Cortex of kidney (tissue), 1 donor: ENCODE data around the gene PTPRG.

Source experiments
- DNase-seq: peaks from one replicate; lab custom pipeline; 2025; lab: John Stamatoyannopoulos, UW

PTPRG gene

DNA sequence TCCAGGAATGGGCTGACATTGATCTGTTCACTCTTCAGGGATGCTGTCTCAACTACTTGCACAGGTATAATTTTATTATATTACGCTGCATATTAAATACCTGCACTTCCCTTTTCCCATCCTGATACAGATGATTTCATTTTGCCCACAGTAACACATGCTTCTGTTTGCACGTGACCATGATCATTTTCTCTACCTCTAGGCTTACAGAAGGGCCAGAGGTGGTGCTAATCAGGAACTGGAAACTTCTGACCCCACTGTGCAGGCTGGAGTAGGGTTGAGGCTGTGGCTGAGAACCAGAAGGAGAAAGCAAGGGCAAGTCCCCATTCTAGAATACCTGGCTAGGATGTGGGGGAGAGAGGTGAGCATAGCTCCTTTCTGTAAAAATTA lies 304.8 kb downstream of the PTPRG start:
- no peak for DNase-seq

DNA sequence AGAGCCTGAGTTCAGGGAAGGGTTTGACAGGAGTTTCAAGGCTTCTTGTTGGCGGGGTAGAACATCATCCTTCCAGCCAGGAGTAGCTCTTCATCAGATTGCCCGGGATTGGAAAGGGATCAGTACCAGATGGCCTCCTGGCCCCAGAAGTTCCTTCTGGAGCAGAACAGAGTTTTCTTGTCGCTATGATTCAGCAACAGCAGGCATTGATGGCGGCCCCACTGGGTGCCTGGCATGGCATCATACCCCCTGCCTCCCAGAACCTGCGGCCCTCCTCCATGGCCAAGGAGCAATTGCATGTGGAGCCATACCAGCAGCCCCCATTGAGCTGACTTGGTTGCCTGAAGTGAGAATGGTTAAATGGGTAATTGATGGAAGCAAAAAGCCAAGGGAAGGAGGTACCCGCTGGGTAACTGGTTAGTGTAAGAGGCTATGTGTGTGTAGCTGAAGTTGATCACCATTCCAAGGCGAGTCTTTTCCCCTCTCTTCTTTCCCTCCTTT lies 305.6 kb downstream of the PTPRG start:
- no peak for DNase-seq

DNA sequence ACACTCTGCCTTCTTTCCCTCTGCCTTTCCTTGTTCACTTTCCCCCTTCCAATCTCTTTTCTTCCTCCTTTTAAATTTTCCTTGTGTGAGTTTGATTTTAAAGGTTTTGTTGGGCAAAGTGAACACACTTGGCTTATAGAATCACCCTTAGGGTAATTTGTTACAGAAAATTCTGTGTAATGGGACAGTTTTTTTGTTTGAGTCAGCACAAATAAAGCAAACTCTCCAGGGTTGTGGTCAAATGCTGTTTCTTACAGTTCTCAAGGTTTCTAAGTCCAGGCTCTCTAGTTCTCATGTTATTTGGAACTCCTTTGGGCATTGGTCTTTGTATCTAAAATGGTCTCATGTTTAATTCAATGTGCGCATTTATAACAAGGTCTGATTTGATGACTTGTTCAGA lies 307.1 kb downstream of the PTPRG start:
- DNase-seq: no peak

DNA sequence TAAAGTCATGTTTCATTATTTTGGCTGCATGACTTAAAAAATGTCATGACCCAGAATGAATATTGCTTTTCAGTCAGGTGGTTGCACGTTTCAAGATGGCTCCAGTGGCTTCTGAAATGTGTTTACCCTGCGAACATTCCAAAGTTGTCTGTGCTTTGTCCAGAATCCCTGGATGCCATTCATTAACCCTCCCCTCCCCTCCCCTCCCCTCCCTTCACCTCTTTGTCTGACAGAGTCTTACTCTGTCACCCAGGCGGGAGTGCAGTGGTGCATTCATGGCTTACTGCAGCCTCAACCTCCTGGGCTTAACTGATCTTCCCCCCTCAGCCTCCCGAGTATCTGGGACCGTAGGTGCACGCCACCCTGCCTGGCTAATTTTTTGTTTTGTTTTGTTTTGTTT lies 308.0 kb downstream of the PTPRG start:
- no peak for DNase-seq

DNA sequence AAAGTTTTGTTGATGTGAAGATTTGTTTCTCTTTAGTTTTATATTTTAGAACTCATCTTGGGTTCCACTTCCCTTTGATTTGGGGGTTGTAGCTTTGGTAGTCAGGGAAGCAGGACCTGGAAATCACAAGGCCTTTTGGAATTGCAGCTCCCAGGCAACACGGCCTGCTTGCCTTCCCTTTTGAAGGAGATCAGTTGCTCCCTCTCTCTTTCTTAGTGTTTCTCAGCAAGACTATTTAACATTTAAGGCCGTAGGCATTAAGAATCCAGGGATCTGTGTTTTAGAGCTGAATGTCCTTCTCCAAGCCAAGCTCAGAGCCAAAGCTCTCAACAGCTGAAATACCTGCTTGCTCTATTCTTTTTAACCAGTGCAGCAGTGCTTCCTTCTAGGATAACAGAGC lies 310.3 kb downstream of the PTPRG start:
- no peak for DNase-seq

DNA sequence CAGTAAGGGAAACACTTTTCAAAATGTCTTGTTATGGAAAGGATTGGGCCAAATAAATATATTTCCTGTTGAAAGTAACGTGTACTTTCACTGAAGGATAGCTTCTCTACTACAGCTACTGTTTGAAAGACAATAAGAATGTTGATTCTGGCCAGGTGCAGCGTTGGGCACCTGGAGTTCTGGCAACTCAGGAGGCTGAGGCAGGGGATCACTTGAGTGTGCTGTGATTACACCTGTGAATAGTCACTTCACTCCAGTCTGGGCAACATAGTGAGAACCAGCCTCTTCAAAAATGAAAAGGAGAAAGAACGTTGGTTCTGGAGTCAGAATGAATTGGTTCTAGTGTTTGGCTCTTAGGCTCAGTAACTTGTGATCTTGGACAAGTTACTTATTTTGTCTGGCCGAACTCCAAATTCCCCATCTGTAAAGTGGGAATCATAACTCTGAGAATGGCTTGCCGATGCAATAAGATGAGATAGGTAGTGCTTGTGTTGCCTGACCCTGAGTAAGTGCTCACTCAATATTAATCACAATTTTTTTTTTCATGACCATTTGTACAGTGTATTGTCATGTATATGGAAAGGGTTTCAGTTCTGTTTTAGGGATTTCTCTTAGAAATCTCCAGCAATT lies 310.8 kb downstream of the PTPRG start:
- DNase-seq: no peak

DNA sequence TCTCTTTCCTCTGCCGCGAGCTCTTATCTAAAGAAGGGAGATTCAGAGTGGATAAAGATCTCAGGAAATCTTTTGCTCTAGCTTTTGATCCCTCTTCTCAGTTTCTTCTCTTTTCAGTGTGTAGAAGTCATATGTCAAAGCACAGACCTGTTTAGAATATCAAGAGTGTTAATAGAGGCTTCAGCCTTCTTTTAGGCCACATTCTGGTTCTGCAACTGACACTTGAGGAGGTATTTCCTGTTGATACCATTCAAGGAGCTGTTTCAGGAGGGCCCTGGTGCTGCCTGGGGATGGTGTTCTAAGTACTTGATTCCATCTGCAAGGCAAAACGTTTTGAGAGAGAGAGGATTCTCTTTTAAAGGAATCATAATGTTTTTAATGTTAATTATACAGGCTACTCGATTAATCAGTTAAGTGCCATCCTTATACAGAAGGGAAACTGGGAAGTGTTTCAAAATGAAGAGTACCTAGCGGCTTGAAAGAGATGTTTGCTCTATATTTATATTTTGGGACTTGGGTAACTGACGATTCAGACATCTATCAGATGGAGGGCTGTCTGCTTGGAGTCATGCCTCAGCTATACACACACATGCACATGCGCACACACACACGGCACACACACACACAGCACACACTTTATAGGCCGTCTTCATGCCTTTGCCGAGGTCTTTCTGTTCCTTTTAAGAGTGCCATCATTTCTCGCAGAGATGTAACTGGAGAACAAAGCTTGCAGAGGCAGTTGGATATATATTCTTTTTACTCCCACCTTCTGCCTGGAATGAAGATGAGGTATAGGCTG lies 313.9 kb downstream of the PTPRG start:
- no peak for DNase-seq

DNA sequence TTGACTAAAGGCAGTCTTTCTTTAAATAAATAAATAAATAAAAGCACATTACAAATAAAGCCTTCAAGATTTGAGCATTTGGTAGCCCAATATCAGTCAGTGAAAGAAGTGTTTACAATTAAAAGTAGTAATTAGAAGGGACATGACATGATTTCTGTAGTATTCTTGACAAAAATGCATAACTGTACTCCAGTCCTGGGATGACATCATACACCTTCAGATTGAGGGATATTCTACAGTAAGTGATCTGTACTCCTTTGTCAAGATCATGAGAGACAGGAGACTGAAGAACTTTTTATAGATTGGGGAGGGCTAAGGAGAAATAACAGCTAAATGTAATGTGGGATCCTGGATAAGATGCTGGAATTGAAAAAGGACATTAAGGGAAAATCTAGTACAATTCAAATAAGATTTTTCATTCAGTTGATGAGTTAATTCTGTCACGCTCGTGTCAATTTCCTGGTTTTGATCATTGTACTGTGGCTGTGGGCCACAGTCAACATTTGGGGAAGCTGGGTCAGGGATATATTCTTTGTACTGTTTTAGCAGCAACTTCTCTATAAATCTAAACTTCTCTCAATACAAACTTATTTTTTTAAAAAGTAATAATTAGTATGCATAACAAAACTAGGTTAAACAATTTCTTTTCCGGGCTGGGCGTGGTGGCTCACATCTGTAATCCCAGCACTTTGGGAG lies 314.8 kb downstream of the PTPRG start:
- DNase-seq: no peak

DNA sequence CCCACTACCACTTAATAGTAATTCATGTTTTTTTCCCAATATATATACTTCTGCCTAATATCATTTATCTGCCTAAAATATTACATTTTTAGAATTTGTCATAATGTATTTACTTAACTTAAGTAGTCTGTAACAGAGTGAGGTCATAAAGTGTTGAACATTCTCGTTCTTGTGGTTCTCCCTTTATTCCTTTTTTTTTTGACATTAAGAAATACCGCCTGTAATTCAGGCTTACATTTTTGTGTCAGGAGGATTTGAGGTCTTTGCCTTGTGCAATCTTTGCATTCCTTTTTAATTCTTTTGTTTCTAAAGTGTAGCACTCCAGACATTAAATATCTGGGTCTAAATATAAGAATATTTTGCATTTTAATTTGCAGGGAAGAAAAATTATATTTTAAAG lies 315.4 kb downstream of the PTPRG start:
- no peak for DNase-seq

DNA sequence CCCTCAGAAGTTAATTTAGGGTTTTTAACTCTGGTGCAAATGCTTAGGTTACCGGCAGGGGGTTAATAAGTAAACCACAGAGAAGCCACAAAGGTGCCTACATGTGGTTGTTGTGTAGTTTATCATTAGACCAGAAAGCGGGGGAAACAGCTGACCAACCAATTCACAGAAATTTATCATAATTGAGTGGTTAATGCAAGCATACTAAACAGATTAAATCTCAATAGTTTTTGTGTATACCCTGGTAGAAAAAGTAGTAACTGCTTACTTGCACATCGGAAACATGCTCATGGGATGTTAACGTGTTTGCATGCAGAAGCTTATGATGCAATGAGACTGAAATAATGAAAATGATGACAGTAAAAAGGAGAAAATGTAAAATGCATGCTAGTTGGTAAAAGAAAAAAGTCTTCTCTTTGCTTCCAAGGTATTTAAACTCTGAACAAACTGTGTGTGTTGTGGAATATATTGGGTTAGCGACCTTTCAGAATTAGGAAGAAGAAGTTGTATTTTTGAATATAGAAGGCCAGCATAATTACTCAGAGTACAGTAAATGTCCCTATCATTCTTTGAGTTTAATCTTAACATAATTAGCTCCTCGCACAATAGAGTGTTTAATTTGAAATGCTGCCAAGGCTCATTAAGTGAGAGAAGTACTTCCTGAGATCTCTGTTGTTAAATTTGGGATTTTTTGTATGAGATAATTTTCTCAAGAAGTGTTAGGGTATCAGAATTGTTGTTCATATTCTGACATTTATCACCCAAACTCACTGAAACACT lies 316.2 kb downstream of the PTPRG start:
- DNase-seq: no peak

DNA sequence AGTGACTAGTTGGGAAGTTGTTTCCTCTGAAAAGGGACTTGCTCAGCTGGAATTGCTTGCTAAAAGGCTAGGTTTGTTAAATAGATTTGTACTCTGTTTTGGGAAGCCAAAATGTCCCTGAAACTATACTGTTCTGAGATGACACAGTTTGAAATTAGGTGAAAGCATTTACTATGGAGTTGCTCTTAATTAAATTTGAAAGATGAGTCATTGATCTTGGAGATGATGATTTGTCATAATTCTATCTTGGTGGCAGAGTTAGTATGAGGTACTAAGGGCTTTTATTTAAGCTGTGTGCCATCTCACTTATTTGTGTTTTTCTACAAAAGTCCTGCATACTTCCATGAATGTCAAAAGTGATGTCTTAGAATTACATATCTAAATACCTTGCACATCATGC lies 320.9 kb downstream of the PTPRG start:
- DNase-seq: no peak

DNA sequence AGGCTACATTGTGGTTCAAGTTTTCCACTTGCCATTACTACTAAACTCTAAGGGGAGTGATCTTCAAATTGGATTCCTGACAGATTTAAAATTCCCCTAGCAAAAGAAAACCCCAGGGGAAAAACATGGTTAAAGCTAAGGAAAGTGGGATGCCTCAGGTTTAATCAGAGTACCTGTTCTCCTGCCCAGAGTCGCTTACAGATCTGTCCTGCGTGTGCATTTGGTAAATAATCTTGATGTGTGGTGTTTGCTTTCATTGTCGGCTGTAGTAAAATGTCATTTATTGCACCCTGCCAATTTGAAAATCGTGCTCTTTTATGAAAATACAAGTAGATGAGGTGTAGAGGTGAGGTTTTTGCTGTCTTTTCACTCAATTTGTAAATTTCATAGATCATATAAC lies 323.4 kb downstream of the PTPRG start:
- no peak for DNase-seq

DNA sequence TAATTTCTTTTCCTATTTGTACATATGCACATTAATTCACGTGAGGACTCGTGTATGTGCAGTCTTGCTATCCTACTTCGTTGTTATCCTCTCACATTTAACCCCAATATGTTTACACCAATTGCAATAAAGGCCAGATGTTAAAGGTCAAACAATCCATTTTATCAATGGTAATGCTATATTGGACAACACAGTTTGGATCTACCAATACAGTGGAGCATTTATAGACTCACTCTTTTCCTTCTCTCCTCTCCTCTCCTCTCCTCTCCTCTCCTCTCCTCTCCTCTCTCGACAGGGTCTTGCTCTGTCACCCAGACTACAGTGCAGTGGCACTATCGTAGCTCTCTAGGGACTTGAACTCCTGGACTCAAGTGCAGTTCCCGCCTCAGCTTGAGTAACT lies 324.0 kb downstream of the PTPRG start:
- DNase-seq: no peak

DNA sequence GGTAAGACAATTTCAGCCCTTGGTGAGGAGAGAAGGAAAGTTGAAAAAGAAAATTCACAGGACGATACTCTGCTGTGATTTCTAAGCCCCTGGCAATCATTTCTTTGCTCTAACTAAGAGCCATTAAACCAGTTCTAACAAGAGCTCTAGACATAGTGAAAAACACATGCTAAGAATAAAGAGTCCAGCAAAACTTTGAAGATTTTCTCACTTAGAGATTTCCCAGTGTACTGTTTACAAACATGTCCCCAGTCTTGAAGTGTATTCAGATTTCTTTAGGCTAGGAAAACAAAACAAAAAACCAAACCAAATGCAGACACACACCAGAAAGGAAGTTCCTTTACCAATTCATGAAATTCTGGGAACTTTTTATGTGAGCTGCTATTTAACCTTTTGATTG lies 325.8 kb downstream of the PTPRG start:
- no peak for DNase-seq

DNA sequence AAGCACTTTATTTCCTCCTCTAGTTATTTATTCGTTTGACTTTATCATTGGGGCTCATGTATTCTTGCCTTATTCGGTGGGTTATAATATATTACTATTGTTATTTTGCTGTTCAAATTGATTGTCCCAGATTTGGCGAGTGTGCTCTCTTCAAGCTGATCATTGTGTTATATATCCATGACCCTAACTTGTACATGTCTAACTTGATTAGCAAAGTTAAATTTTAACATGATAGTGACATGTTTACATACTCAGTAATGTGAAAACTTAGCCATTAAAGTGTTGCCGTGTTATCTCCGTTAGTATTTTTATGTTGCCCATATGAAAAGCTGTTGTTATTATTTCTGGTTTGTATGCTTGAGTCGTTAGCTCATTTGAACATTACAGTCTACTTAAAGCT lies 327.9 kb downstream of the PTPRG start:
- no peak for DNase-seq

DNA sequence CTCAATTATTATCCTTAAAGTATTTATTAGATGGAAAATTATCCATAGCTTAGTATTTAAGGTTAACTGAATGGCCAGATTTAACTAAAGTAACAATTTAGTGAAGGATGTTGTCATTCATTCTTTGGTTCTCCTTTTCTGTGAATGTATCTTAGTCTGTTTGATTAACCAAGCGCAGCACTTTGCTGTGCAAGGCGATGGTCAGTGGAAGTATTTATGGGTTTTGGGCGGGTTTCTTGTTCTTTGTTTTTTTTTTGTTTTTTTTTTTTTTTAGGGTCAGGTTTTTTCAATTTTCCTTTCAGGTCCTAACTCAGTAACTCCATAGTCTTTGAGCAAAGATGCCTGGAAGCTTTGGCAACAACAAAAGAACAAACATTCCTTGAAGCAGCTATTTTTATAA lies 328.8 kb downstream of the PTPRG start:
- DNase-seq: no peak

DNA sequence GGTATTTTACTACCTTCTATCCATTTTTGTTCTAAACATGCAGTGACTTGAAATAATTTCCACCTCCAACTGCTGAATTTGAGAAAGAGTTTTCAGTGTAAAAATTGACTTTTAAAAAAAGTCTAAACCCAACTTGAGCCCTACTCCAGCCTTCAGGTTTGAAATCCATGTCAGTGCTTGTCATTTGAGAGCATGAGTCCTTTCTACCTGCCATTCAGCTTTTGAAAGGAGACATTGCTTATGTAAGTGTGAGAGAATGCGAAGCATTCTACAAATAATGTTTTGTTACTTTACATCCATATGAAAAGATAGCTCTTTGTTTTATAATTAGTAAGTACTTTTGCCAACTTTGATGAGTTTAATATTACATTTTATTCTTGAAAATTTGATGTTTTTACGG lies 329.2 kb downstream of the PTPRG start:
- DNase-seq: no peak

DNA sequence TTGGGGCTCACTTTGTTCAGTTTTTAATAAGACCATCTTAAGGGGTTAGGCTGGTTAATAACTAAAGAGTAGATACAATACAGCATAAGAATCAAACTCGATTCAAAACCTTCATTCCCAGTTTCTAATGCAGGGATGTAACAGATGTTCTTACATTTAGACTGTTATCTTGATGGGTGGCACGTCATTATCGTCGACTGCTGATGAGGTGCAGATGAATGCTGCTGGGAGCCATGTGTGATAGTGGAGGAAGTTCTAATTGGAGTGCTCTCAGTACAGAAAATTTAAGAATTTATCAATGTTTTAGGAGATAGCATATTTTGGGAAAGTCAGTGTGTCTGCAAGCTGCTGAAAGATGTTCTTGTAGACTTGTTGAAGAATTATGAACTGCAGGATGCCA lies 331.5 kb downstream of the PTPRG start:
- no peak for DNase-seq

DNA sequence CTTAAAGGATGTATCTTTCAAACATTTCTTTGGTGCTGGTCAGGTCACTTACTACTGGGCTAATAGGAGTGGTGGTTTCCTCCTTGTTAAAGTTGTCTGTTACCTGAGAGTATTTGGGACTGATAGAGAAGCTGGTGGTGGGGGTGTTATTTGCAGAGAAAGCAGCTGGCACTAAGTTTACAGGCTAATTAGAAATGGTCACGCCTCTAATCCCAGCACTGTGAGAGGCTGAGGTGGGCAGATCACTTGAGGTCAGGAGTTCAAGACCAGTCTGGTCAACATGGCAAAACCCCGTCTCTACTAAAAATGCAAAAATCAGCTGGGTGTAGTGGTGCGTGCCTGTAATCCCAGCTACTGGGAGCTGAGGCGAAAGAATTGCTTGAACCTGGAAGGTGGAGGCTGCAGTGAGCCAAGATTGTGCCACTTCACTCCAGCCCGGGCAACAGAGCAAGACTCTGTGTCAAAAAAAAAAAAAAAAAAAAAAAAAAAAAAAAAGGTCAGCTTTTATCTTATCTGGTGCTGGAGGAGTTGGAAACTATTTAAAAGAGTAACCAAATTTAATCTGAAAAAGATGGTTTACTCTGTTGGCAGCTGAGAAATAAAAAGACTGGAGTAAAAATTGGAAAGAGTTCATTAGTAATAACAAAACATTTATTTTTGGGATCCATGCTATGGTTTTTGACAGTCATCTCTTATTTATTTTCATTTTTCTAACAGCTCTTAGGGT lies 332.6 kb downstream of the PTPRG start:
- no peak for DNase-seq

DNA sequence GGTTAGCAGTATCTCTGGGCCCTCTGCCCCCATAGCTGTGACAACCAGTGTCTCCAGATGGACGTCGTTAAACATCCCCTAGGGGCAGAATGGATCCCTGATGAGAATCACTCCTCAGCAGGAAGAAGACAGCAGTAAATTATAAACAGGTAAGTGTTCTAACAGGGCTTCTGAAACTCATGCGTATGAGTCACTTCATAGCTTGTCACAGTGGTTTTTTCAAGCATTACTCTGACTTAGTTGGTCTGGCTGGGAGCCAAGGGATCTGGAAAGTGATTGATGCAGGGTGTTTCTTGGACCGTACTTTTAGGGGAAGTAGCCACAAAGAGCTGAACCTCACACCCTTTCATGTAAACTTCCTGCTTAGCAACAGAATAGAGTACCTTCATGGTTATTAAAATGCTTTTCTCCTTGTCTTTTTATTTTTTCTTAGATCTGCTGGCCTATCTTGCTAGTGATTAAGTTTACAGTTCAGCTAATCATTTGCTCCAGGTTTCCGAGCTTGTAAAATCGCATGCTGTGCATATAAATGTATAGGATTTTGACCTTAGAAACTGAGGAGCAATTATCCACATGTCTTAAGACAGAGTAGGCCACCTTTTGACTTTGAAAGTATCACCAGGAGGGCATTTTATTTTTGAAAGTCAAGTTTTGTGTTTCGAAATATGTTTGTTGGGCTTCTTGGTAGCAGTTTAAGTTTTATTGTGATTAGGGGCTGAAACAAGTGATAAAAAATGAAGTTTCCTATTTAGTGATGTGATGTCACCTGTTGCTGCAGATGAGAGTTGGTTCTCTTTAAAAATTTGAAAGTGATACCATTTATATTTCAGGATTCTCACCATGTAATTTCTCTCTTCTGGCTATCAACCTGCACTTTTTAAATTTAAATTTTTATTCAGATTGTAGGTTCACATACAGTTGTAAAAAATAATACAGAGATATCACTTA lies 333.9 kb downstream of the PTPRG start:
- no peak for DNase-seq

DNA sequence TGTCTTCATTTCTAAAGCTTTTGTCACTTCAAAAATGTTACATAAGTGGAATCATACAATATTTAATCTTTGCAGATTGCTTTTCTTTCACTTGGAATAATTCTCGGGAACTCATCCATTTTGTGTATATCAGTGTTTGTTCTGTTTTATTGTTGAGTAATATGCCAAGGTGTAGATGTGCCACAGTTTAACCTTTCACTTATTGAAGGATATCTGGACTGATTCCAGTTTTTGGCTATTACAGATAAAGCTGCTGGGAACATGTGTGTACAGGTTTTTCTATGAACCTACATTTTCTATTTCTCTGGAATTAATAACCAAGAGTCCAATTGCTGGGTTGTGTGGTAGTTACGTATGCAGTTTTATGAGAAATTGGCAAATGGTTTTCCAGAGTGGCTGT lies 334.9 kb downstream of the PTPRG start:
- DNase-seq: no peak
